NAMALWA (cell line): ENCODE data around the gene ARL16.

Source experiments
- DNase-seq: peaks from one replicate; pipeline ENCODE4 v3.0.0-alpha.2; 2015; ENCODE audit warnings: low spot score

ARL16 gene

GRCh38 chr17:81666342-81667191, 17.0 kb downstream of the ARL16 start, which contains the start of the genes CCDC137 and OXLD1:
CCDC137 (plus strand) TSS chr17:81666737; CDS start chr17:81666767, 30 bp downstream.
OXLD1 (minus strand) TSS chr17:81666605; CDS start chr17:81666577, 28 bp downstream.
- DNase-seq, result peak; percentile 94

DNA sequence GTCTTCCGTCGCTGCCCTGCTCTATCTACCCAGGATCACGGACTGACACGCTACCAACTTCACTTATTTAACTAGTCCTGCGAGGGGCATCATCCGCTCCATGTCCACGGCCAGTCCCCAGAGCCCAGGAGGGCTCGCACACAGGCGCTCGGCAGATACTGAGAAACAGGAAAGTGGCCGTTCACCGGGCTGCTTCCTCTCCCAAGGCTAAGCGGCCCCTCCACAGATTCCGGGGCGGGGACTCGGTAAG, 17.6 kb downstream of the ARL16 start:
- no peak for DNase-seq

DNA sequence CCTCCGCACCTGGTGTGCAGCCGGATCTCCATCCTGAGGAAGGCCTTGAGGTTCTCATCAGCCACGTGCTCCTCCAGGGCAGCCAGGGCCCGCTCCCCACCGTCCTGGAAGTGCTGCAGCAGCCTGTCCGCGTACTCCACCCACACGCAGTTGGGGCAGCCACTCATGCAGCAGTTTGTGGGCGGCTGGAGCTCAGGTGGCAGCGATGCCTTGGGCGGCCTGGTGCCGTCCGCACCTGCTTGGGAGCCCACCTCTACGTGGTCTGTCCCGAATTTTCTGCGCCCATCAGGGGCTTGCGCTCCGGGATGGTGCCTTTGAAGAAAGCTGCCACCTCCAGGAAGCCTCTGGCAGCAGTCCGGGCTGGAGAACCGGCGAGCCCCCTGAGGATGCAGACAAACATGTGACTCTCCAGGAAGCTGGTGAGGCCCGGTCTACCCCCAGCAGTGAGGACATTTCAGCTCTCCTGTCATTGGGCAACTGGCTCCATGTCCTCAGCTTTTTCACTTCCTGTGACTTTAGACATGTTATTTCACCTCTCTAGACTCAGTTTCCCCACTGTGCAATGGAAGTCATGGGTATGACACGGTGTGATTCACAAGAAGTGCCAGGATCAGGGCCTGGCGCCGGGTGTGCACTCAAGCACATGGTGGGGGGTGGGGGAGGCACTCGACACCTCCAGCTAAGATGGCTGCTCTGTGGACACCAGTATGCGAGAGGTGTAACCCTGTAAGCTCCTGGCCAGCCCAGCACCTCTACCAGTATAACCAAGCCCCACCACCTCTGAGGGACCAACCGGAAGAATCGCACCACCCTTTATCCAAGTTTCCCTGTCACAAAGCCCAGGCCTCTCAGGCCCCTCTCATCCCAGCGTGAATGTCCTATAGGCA, 18.1 kb downstream of the ARL16 start:
- peak; percentile 46 for DNase-seq

DNA sequence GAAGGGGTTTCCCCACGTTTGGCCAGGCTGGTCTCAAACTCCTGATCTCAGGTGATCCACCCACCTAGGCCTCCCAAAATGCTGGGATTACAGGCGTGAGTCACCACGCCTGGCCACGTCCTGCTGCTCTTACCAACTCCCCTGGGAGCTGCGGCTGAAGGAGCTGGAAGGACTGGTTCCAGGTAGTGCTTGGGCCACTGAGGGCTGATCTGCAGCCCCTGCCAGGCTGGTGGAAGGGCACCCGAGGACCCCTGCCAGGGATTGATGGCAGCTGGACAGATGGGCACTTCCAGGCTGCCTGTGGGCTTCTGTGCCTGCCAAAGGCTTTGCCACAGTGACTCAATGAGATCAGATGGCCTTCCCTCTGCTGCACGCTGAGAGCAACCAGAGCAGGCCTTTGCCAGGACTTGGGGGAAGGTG, 19.5 kb downstream of the ARL16 start:
- DNase-seq, result no peak

- no peak for DNase-seq
Measured at GRCh38 chr17:81662002-81662401, 21.6 kb downstream of the ARL16 start.

- no peak for DNase-seq
Measured at GRCh38 chr17:81660441-81660840, 23.2 kb downstream of the ARL16 start.

GRCh38 chr17:81659038-81659437, 24.6 kb downstream of the ARL16 start:
- DNase-seq, result no peak

DNA sequence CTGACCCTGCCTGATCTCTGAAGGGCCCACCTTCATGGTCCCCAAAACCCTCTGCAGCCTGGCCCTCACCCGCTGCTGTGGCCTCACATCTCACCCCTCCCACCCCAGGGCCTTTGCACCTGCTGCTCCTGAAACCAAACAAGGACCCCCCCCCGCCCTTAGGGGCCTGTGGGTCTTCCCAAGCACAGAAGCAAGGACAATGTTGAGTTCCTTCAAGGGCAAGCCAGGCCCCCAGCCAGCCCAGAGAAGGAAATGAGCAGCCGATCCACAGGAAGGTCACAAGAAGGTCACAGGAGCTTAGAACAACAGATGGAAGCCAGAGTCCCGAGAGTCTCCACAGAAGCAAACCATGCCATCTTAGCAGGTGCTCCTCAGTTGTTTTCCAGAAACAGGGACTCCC, 26.8 kb downstream of the ARL16 start:
- no peak for DNase-seq

DNA sequence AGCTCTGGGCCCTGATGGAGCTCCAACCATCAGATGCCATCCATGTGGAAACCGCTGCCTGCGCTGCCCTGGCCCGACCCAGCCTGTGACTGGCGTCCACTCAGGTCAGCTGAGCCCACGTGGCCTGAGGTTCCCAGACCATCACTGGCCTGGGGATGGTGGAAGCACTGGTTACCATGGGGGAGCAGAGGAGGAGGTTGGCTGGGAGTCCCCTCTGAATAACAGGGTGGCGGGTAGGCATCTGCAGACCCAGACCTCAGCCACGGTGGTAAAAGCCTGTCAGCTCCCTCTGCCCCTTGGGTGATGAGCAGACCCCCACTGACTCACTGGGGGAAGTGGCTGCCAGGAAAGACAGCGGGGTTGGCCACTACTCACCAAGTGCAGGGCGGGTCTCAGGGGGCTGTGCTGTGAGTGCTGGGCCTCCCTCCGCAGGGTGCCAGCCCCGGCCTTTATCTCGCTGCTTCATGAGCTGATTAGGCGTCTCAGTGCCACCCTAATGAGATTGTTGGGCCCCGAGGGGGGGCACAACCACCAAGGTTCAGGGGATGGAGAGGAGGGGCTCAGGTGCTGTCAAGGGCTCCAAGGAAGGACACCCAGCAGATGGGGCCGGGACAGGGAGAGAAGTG, 27.4 kb downstream of the ARL16 start, which contains the start of gene PDE6G:
Gene PDE6G (minus strand): TSS at position 425 of the 626 bp plus-strand sequence. CDS start 3,237 bp downstream, outside the sequence.
- no peak for DNase-seq

DNA sequence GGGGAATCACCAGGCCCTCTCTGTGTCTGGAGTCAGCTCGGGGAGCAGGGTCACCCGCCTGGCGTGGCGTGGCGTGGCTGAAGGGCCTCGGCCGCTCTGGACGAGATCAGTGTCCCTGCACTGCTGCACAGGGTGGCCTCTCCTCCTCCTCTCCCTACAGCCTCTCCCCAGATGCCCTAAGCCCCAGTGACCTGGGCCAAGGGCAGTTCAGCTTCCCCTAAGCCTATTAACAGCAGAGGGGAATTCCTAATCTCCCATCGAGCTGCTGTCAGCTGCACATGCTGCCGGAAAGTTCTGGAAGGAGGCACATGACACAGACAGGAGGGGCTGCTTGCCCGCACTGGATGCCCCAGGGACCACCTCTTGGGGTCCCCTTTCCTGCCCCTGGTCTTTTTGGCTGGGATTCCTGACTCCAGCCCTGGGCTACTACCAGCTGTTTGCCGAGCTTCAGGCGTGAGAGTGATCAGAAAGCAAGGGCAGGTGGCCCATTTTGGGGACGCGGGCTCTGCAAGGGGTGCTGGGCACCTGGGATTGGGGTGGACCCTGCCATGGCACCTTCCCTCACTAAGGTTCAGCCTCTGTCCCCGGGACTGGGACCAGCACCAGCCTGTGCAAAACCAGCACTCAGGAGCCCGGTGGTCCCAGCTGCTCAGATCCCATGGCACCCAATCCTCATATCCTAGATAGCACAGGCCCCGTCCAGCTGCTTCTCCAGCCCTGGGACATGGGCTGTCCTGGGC, 28.0 kb downstream of the ARL16 start:
- no peak for DNase-seq

GRCh38 chr17:81652906-81653771, 30.5 kb downstream of the ARL16 start:
- no peak for DNase-seq

DNA sequence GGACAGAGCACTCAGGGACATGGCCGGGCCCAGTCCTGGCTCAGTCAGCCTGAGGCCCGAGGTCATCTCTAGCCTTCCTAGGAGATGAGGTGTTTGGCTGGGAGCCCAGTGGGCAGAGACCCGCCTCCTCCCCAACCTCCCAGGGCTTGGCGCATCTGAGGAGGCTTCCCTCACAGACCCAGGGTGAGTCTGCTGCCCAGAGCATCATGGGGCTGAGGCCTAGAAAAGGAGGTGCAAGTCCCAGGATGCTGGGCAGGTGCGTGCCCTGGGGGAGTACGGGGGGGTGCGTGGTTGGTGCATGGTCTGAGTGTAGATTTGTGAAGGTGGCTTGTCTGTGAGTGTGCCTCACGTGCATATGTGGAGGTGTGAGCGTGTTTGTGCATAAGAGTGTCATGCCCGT, 31.9 kb downstream of the ARL16 start:
- no peak for DNase-seq

GRCh38 chr17:81650951-81651350, 32.6 kb downstream of the ARL16 start:
- no peak for DNase-seq

GRCh38 chr17:81648707-81649085, 34.9 kb downstream of the ARL16 start:
- DNase-seq, result no peak

DNA sequence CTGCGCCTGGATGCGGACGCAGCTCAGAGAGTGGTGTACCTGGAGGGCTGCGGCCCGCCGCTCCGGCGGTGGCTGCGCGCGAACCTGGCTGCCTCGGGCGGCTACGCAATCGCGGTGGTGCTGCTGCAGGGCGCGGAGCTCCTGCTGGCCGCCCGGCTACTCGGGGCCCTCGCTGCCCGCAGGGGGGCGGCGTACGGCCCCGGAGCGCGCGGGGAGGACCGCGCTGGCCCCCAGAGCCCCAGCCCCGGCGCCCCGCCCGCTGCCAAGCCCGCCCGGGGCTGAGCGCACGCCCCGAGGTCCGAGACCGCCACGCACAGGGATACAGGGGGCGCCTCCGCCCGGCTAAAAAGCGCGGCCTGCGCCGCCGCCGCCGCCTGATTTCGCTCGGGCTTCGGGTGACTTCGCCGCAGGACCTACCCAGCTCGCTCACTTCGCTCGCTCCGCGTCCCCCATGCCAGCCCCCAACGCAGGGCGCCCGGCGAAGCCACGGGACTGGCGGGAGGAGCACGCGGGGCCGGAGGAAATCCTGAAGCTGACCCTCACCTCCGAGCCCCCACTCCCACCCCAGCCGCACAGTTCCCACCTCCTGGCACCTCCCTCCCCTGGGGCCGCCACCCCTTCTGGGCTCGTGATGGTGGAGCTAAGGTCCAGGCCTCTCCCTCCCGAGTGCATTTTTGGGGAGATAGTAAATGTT, 35.4 kb downstream of the ARL16 start:
- no peak for DNase-seq

- DNase-seq, result no peak
Measured at GRCh38 chr17:81647640-81648012, 36.0 kb downstream of the ARL16 start.

DNA sequence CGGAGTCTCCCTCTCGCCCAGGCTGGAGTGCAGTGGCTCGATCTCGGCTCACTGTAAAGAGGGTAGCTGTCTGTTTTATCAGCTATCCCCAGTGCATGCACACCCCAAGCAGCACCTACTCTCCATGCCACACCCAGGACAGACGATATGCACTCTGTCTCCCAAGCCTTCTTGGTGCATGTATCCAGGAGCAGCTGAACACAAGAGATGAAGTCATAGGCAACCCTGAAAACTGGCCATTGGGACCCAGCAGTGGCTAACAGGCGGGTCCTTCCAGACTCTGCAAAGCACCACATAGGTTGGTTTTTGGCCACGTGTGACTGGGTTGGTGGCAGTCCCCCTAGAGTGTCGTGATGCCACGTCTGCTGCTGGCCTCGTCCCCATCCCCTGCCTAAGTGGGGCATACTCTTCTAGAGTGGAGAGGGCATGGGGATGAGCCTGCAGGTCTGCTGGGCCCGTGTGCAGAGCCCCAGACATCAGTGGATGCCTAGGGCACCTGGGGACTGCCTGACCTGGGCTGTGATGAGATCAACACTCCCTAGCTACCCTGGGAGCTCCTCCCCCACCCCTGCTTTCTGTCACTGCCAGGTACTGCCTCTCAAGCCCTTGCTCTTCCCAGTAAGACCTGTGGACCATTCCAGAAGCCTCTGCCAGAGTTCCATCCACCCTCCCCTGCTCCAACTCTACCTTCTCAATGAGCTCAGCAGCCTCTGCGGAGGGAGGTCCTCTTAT, 36.6 kb downstream of the ARL16 start:
- no peak for DNase-seq

- no peak for DNase-seq
Measured at GRCh38 chr17:81644976-81645952, 38.3 kb downstream of the ARL16 start.
